Activated T-helper 1 cell treated with anti-CD3 and anti-CD28 coated beads, Interleukin-12 subunit alpha, Interleukin-12 subunit beta, Interleukin-2, Interleukin-4 antibody, amounts not matched to agents 30 ng/mL and 10 ng/mL and 1 ng/mL, durations not matched to agents 14 hours and 24 hours and 36 hours (primary cell): Measurements from ENCODE around the gene RXRA. TPM values are rescaled to one million over a fixed set of nuclear protein-coding genes. Genes with fewer than 3 reads are reported as not detected.

Source experiments
- DNase-seq: peaks from one replicate; pipeline ENCODE4 v3.0.0; 2021; ENCODE audit warnings: low spot score
- H3K27ac Mint-ChIP-seq: one replicate; pipeline ENCODE4 v1.8.0; 2021; ENCODE audit warnings: mild to moderate bottlenecking, mixed read lengths
- H3K27me3 Mint-ChIP-seq: one replicate; pipeline ENCODE4 v1.8.0; 2022; ENCODE audit warnings: mild to moderate bottlenecking, moderate library complexity, mixed read lengths; ENCODE audit not compliant: insufficient read depth
- H3K36me3 Mint-ChIP-seq: one replicate; pipeline ENCODE4 v1.8.0; 2021; ENCODE audit warnings: low read depth, mixed read lengths
- H3K4me1 Mint-ChIP-seq: one replicate; pipeline ENCODE4 v1.8.0; 2021; ENCODE audit warnings: low read depth, mixed read lengths
- H3K4me3 Mint-ChIP-seq: one replicate; pipeline ENCODE4 v1.8.0; 2021; ENCODE audit warnings: mild to moderate bottlenecking, moderate library complexity, mixed read lengths
- H3K9me3 Mint-ChIP-seq: one replicate; pipeline ENCODE4 v1.8.0; 2021; ENCODE audit warnings: mixed read lengths
- intact Hi-C: fragments of 100-400 bp; cut with micrococcal nuclease; formaldehyde crosslinking; loops from one replicate; pipeline ENCODE4 v1.15.1; 2024
- total RNA-seq: library from RNA; stranded (reverse); gene quantifications from 2 replicates; pipeline ENCODE4 v1.2.3, GENCODE V29; 2022

Gene RXRA
- 0.71 and 0.91 TPM in 2 replicates for total RNA-seq

DNA sequence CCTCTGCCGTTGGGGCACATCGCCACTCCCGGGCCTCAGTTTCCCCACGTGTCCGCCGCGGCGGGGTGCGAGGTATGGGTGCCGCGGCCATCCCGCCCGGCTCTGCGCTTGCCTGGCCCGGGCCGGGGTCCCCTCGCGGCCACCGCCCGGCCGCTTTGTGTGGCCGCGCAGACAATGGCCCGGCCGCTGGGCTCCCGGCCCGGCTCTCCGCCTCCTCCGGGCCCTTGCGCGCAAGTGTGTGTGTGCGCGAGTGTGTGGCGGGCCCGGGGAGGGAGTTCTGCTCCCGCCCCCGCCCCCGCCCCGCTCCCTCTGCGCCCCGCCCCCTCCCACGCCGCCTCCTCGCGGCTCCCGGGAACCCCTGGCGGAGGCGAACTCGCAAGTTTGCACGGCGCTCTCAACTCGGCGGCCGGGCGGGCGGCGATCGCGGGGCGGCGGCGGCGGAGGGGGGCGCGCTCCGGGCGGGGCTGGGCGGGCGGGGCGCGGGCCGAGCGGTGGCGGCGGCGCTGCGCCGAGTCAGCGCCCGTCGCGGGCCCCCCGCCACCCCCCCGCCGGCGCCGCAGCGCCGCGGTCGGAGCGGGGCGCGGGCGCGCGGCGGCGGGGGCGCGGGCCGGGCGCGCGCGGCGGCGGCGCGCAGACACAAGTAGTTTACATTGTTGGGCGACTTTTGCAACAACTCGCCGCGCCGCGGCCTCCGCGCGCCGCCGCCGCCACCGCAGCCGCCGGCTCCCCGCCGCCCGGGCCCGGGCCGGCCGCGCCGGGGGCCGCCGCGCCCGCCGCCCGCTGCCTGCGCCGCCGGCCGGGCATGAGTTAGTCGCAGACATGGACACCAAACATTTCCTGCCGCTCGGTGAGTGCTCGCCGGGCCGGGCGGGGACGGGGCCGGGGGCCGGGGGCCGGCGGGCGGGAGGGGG lies at the start of gene RXRA:
RXRA (plus strand) TSS at position 643 of the 911 bp plus-strand sequence; CDS start at position 820, 177 bp downstream.
- H3K36me3 Mint-ChIP-seq, result no peaks in the 10 kb centered on the region
- peaks cover 30% of the 10 kb centered on the region for H3K27me3 Mint-ChIP-seq
- H3K27ac Mint-ChIP-seq, result no peak within 1 kb of the TSS
- H3K9me3 Mint-ChIP-seq, result no peaks in the 10 kb centered on the region
- peak within 1 kb of the TSS; percentile 59 for H3K4me3 Mint-ChIP-seq
- DNase-seq, result no peak
- intact Hi-C loops, result loop anchor here (2.0 to 10.0 kb wide), 4 partner anchors 66 to 154 kb away; no protein-coding TSS in a partner anchor
- H3K4me1 Mint-ChIP-seq, result peaks cover 6% of the 10 kb centered on the region

DNA sequence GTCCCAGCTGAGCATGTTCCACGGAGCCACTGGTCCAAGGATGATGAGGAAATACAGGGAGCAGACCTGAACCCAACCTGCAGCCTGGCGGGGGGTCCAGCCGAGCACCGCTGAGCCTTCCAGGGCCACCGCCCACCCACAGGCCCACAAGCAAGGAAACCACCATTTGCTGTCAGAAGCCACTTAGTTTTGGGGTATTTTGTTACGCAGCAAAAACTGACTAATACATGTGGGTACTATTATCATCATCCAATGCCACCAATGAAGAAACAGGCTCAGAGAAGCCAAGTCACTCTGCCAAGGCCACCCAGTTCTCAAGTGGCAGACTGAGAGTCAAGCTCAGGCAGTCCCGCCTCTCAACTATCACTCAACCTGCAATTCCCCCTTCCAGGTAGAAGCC lies 48.0 kb upstream of the RXRA start:
- no peaks in the 10 kb centered on the region for H3K4me1 Mint-ChIP-seq
- no peak for DNase-seq
- H3K27me3 Mint-ChIP-seq, result no peaks in the 10 kb centered on the region
- intact Hi-C loops, result no loop called here
- no peaks in the 10 kb centered on the region for H3K36me3 Mint-ChIP-seq
- no peaks in the 10 kb centered on the region for H3K9me3 Mint-ChIP-seq
- H3K27ac Mint-ChIP-seq, result no peak overlapping the region
- no peak overlapping the region for H3K4me3 Mint-ChIP-seq

DNA sequence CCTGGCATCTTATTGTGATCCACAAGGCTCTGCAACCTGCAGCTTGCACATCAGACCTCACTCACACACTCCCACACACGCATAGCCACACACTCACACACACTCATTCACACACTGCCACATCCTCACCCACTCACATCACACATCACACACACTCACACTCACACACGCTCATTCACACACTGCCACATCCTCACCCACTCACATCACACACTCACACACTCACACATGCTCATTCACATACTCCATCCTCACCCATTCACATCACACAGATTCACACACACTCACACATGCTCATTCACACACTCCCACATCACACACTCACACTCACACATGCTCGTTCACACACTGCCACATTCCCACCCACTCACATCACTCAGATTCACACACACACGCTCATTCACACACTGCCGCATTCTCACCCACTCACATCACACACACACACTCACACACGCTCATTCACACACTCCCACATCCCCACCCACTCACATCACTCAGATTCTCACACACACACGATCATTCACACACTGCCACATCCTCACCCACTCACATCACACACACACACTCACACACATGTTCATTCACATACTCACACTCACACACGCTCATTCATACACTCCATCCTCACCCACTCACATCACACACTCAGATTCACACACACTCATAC lies 47.1 kb upstream of the RXRA start:
- no peaks in the 10 kb centered on the region for H3K4me1 Mint-ChIP-seq
- H3K27me3 Mint-ChIP-seq, result no peaks in the 10 kb centered on the region
- no peaks in the 10 kb centered on the region for H3K9me3 Mint-ChIP-seq
- intact Hi-C loops, result no loop called here
- no peak overlapping the region for H3K4me3 Mint-ChIP-seq
- no peaks in the 10 kb centered on the region for H3K36me3 Mint-ChIP-seq
- no peak for DNase-seq
- no peak overlapping the region for H3K27ac Mint-ChIP-seq

DNA sequence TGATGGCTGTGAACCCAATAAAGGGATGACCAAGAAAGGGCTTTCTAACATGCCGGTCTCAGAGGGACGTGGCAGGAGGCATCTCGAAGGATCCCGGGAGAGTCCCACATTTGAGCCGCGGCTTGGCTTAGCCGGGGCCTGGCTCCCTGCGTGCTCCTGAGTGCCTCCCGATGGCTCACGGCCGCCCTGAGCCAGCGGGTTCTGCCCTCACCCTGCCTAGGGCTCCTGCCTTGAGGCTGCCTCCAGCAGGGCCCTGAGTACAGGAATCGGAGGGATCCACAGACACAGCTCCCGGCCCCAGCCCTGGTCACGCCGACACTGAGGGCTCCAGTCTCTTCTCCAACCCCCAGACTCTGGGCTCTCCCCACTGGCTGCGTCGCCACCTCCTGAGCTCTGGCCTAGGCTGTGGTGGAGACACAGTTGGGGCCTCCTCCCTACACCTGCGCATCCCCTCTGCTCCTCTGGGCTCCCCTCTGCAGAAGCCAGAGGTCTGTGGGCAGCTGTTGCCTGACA lies 44.1 kb upstream of the RXRA start:
- Mint-ChIP-seq H3K27me3 (no peaks in the 10 kb centered on the region), H3K36me3 (no peaks in the 10 kb centered on the region), H3K4me3 (no peak overlapping the region), H3K27ac (no peak overlapping the region), H3K9me3 (no peaks in the 10 kb centered on the region), H3K4me1 (no peaks in the 10 kb centered on the region)
- intact Hi-C loops, result no loop called here
- no peak for DNase-seq

DNA sequence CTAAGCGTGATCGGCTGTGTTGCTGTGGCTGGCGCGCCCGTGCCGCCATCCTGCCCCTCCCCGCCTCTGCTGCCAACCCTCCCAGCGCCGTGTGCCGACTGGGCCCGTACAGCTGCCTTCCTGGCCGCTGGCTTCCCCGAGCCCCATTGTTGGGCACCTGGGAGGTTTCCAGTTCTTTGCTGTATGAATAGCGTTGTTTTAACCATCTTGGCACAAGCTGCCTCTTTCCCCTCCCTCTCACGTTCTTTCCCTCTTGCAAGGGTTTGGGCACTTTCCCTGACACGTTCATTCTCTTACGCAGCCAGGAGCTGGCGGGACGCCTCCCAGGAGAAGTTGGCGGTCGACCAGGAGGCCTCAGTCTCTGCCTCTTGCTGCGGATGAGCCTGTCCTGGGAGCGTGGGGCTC lies 43.1 kb upstream of the RXRA start:
- Mint-ChIP-seq H3K27me3 (no peaks in the 10 kb centered on the region), H3K4me1 (no peaks in the 10 kb centered on the region), H3K27ac (no peak overlapping the region), H3K9me3 (no peaks in the 10 kb centered on the region), H3K4me3 (no peak overlapping the region), H3K36me3 (no peaks in the 10 kb centered on the region)
- DNase-seq, result no peak
- intact Hi-C loops, result no loop called here

DNA sequence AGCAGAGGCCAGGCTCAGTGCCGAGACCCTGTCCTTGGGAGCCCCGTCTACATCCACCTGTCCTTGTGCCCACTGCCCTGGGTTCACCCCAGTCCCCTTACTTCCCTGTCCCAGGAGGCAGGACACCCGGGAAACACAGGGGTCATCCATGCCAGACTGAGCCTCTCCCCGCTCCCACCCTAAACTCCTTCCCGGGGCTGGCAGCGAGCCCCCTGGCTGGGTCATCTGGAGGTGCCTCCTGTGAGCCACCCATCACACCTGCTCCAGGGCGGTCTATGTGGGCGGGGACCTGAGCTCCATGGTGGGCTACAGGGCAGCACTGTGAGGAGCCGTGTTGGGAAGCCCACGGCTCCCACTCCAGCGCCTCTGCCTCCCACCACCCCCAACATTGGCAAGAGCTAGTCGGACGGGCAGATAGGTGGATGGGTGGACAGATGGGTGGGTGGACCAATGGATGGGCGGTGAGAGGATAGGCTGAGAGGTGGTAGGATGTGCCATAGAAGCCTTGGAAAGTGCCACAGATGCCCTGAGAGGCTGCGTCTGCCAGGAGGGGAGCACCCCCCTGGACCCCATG lies 42.5 kb upstream of the RXRA start:
- H3K36me3 Mint-ChIP-seq, result no peaks in the 10 kb centered on the region
- no peak for DNase-seq
- intact Hi-C loops, result no loop called here

DNA sequence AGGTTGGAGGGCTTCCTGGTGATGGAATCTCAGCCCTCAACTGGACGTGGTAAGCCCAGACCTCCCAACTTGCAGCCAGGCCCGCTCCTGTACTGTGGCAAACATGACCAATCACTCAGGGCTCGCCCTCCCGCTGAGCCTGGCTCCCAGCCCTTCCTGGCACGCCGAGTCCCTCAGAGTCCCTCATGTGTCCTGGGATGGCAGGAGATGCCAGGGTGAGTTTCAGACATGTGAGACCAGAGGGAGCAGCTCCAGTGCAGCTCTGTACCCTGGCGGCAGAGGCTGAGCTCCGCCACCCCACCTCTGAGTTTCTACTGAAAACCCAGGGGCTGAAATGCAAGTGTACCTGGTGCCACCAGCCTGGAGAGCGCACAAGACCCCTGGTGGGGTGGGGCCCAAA lies 42.0 kb upstream of the RXRA start:
- no peak overlapping the region for H3K27ac Mint-ChIP-seq
- no peak for DNase-seq
- no peaks in the 10 kb centered on the region for H3K9me3 Mint-ChIP-seq
- no peaks in the 10 kb centered on the region for H3K4me1 Mint-ChIP-seq
- H3K4me3 Mint-ChIP-seq, result no peak overlapping the region
- no peaks in the 10 kb centered on the region for H3K27me3 Mint-ChIP-seq
- intact Hi-C loops, result no loop called here
- no peaks in the 10 kb centered on the region for H3K36me3 Mint-ChIP-seq

More for the DNA sequence above, 42.5 kb upstream of the RXRA start:
- Mint-ChIP-seq H3K9me3 (no peaks in the 10 kb centered on the region), H3K4me3 (no peak overlapping the region), H3K4me1 (no peaks in the 10 kb centered on the region), H3K27me3 (no peaks in the 10 kb centered on the region), H3K27ac (no peak overlapping the region)

DNA sequence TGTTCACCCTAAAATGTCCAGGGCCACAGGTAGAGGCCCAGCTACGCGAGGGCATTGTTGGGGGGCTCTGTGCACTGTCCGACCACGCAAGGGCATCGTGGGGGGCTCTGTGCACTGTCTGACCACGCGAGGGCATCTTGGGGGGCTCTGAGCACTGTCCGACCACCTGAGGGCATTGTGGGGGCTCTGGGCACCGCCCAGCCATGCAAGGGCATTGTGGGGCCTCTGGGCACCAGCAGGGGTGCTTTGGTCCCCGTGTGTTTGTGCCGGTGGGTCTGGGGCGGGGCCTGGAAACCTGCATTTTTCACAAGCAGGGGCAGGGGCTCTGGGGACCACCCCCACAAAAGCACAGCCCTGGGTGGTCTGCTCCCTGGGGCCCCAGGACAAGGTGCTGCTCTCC lies 41.5 kb upstream of the RXRA start:
- H3K27me3 Mint-ChIP-seq, result no peaks in the 10 kb centered on the region
- DNase-seq, result no peak
- no peaks in the 10 kb centered on the region for H3K9me3 Mint-ChIP-seq
- intact Hi-C loops, result no loop called here
- H3K27ac Mint-ChIP-seq, result no peak overlapping the region
- no peaks in the 10 kb centered on the region for H3K36me3 Mint-ChIP-seq
- no peaks in the 10 kb centered on the region for H3K4me1 Mint-ChIP-seq
- H3K4me3 Mint-ChIP-seq, result no peak overlapping the region

DNA sequence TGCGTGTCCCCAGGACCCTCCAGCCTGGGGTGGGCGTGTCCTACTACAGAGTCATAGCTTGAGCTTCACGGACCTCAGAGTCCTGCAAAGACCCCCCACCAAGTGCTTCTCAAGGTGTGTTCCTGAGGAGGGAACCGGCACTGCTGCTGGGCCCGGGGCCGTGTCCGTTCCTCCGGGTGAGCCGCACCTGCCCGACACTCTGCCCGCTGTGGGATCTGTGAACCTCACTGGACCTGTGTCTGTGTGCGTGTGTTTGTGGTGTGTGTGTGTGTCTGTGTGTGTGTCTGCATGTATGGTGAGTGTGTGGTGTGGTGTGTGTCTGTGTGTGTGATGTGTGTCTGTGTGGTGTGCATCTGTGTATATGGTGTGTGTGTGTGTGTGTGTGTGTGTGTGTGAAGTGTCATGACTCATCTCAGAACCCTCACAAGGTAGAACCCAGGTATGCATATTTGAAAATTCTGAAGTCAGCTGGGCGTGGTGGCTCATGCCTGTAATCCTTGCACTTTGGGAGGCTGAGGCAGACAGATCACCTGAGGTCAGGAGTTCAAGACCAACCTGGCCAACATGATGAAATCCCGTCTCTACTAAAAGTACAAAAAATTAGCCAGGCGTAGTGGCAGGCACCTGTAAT lies 40.9 kb upstream of the RXRA start:
- DNase-seq, result no peak
- Mint-ChIP-seq H3K27me3 (no peaks in the 10 kb centered on the region), H3K4me1 (no peaks in the 10 kb centered on the region), H3K36me3 (no peaks in the 10 kb centered on the region), H3K9me3 (no peaks in the 10 kb centered on the region), H3K27ac (no peak overlapping the region), H3K4me3 (no peak overlapping the region)
- intact Hi-C loops, result no loop called here

DNA sequence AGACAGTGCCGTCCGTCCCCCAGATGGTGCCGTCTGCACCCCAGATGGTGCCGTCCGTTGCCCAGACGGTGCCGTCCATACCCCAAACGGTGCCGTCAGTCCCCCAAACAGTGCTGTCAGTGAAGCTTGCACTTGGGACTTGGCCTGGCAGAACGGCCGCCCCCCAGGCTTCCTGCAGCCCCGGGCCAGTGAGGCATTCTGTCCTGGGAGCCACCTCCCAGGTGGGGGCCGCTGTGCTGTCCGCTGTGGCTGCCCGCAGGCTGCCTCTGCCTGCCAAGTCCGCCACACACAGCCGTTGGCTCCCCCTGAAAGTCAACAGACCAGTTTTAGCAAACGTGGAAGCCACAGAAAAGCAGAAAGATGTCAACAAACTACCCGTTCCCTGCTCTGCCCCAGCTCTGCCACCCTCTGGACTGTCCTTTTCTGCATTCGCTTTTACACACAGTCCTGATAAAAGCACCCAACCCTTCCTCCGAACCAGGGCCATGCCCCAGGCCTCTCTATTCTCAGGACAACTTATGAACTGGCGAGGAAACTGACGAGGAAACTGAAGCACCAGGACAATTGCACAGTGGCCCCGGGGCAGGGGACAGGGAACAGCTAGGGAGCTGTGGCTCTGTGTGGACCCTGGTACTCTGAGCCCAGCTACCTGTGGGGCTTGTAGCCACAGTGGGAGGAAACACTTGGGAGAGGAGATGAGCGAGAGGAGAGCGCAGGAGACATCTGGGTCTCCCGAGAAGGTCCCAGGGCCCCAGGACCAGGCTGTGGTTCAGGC lies 39.6 kb upstream of the RXRA start:
- Mint-ChIP-seq H3K4me1 (no peaks in the 10 kb centered on the region), H3K4me3 (no peak overlapping the region), H3K27me3 (no peaks in the 10 kb centered on the region), H3K27ac (no peak overlapping the region), H3K36me3 (no peaks in the 10 kb centered on the region), H3K9me3 (no peaks in the 10 kb centered on the region)
- intact Hi-C loops, result no loop called here
- no peak for DNase-seq

DNA sequence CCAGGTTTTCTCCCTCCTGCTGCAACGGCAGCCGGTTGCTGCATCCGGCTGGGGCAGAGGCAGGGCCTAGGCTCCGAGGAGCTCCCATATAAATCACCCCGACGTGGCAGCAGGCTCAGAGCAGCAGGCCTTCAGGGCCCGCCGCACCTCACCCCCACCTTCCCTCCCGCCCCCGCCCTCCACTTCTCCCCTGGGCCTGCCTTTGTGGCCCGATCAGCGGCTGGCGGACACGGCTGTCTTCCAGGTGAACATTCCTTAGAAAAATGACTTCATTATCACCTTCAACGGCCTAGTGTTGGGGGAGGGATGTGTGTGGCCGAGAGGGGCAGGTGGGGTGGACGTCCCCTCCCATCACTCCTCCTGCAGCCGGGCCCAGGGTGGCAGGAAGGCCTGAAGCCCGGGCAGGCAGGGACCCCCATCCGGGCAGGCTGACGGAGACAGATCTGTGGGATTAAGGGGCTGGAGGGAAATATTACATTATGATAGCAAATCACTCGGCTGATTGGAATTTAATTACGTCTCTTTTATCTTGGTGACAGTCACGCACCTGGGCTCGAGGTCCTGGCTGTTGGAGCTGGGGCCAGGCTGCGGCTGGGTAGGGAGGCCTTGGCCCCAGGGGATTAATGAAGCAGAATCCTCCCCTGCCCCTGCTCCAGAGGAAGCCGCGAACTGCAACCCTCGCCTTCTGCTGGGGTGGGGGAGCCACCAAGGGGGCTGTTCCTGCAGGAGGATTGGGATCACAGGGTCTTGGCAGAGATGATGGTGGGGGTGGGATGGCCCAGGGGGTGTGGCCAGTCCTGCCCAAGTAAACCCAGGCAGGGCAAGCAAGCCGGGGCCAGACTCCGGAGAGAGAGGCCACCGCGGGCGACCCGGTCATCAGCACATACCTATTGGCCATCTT lies 38.4 kb upstream of the RXRA start:
- DNase-seq, result no peak
- H3K36me3 Mint-ChIP-seq, result no peaks in the 10 kb centered on the region
- no peaks in the 10 kb centered on the region for H3K9me3 Mint-ChIP-seq
- H3K4me3 Mint-ChIP-seq, result no peak overlapping the region
- H3K4me1 Mint-ChIP-seq, result no peaks in the 10 kb centered on the region
- no peaks in the 10 kb centered on the region for H3K27me3 Mint-ChIP-seq
- intact Hi-C loops, result no loop called here
- H3K27ac Mint-ChIP-seq, result no peak overlapping the region
